Measurements from ENCODE around the gene PIGS.
"Not testable (repeated sequence)": the region's sequence is repeated elsewhere in the genome, so short reads cannot be mapped to it uniquely, and the experiment has no call there.

PIGS gene

DNA sequence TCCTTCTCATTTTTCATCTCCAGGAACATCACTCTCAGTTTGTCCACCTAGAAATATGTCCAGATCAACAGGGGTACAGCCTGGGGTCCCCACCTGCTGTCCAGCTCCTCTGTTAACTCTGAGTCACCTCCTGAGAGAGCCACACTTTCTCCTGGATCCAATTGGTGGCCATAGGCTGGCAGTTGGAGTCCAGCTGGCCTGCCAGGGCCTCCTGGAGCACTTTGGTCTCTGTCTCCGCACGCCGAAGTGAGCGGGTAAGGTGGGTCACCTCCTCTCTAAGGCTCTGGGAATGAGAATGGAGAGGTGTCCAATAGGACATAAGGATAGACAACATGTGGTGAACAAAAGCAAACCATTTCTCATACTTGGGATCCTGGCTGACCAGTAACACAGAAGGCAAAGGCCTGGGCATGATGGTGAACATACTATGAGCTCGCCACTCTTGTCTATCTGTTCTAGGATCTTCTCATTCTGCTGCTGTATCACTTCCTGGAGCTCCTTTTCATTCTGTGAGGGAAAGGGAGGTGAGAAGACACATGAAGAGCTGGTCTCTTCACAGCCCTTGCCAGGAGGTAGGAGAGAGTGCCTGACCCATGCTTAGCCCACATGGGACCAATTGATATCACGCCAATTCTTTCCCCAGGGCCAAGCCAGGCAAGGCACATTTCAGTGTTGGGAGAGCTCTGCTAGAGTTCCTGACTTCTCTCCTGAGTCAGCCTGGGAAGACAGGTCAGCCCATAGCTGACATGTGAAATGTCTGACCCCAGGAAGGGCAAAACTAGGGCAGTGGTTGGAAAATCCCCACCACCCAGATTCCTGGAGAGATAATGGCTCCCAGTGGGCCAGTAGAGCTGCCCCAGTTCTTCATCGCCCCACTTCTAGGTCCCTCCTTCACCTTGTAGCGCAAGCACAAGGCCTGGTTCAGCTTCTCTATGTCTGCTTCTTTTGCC is 7.2 kb upstream of the PIGS start:
- DNase-seq, result no peak

DNA sequence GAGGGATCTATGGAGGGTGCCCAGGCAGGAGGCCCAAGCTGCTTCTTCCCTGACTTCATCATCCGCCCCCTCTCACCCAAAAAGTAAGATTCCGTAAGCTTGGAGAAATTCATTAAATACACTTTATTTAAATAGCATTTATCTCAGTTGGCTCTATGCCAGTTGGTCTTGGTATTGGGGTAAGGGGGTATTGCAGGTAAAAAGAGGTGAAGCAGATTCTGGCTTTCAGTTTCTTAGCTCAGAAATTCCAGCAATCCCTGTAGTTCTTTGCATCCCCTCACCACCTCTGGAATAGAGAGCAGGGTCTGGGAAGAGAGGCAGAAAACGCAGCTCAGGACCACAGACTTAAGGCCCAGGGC is 6.1 kb upstream of the PIGS start:
- no peak for DNase-seq

DNA sequence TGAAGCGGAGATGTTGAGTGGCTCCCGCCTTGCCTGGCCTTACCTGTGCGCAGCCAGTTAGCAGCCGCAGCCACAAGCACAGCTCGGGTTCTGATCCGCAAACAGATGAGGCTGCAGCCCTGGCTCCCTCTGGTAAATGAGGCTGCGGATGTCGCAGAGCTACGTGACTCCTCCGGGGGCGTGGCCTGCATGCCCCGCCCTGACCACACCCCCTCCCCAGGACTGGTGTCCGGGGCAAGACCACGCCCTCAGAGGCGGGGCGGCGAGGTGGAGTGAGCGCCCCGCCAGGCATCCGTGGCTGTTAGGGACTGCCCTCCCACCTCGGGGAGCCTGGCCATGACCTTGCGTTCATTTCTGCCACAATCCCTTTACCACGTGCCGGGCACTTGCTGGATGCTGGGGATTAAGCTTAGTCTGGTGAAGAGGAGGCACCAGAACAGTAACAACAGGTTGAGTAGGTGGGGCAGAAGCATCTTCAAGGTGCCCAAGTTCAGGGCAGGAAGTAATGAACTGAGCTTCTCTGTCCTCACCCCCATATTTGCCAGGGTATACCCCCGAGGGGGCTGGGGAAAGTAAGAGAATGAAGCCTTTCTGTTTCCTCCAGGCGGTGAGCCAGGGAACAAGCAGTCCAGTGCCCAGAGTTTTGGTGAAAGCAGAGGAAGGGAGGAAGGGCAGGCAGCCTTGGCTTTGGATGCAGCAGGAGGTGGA is 5.6 kb upstream of the PIGS start, which contains the start of gene ALDOC:
ALDOC (minus strand) TSS at position 138 of the 708 bp plus-strand sequence. CDS start 1,363 bp downstream, outside the sequence.
- DNase-seq, result peak; percentile 96

DNA sequence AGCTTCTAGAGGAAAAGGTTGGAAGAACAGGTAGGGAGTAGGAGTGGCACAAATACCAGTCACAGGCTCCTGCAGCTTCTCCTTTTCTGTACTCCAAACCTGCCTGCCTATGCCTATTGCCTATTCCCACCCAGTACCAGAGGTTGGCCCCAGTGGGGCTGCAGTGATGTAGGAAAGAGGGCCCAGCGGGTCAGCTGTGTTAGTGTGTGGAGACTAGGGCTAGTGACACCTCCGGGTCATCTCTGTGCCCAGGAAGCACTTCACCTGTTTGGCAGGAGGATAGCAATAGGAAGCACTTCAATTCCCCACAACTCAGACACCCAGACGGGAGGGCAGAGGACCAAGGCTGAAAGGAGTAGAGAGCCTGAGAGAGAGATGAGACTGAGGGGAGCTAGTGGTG is 4.7 kb upstream of the PIGS start:
- not testable (repeated sequence) for DNase-seq

DNA sequence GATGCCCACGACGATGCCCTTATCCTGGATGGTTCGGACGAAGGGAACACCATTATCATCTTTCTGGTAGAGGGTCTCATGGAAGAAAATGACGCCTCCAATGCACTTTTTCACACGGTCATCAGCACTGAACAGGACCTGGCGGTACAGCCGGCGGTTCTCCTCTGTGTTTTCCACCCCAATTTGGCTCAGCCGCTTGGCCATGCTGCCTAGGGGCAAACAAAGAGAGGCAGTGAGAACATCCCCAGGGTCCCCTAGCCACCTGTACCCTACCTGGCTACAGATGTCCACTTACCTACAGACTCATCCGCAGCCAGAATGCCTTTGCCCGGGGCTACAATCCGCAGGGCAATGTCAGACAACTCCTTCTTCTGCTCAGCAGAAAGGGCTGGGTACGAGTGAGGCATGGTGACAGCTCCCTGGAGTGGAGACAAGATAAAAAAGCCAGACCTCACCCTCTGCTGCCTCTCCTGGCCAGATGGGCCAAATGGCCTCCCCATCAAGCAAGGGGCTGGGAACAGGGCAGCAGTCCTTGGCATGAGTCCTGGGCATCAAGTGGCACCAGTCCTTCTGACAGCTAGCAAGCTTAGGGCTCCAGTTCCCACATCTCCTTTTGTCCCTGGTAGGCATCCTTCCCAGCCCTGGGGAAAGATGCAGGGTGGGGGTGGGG is 3.9 kb upstream of the PIGS start:
- peak; percentile 69 for DNase-seq

DNA sequence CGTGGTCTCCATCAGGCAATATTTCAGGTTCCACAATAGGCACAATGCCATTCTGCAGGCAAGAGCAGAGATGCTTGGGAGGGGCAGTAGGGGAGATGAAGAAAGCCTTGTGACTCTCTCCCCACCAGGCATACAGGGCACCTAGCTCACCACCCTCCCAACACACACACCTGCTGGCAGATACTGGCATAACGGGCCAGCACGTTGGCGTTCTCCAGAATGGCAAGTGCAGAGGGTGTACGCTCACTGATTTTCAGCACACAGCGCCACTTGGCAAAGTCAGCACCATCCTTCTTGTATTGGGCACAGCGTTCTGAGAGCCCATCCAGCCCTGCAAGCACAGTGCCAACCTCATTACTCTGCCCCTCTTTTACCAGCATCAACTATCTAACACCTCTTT is 3.2 kb upstream of the PIGS start:
- DNase-seq, result no peak

DNA sequence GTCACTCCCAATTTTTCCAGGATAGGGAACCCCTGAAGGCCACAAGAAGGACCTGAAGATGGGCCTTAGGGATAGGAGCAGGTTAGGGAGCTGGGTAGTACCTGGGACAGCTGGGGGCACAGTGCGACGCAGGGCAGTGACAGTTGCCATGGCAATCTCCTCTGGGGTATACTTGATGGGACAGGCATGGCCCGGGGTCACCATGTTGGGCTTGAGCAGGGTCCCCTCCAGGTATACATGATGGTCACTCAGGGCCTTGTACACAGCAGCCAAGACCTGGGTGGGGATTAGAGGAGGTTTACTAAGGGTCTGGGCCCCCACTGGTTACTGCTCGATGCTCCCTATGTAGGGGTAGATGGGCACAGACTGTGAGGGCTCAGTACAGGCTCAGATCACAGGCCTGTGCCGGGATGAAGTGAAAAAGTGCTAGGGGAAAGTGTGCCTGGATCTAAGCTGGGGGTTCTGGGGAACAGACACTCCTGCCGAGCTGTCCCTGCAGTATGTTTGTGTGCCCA is 2.7 kb upstream of the PIGS start:
- no peak for DNase-seq

DNA sequence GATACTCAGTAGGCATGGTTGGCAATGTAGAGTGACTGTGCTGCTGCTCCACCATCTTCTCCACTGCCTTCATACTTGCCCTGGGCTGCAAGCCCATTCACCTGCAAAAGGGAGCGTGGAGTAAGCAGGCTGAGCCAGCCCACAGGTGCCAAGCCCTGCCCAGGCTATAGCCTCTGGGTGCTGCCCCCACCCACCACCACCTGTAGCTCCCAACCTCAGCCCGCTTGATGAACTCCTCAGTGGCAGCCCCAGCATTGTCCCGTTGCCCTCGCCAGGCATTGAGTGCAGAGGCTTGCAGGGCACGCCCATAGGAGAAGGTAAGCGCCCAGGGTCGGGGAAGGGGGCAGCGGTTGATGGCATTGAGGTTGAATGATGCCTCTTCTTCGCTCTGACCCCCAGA is 2.2 kb upstream of the PIGS start:
- no peak for DNase-seq

DNA sequence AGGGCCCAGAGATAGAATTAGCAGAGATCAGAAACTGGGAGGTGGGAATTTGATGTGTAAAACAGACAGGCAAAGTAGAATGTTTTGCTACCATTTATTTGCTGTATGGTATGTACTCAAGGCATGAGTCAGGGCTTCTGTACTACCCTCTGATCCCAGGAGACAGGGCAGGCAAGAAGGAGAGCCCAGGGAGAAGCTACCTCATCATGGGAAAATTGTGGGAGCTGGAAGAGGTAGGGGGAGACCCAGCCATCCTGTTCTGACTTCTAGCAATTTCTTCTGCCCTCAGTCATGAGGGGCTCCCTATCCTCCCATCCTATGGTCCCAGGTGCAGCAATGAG is 1.7 kb upstream of the PIGS start:
- no peak for DNase-seq

DNA sequence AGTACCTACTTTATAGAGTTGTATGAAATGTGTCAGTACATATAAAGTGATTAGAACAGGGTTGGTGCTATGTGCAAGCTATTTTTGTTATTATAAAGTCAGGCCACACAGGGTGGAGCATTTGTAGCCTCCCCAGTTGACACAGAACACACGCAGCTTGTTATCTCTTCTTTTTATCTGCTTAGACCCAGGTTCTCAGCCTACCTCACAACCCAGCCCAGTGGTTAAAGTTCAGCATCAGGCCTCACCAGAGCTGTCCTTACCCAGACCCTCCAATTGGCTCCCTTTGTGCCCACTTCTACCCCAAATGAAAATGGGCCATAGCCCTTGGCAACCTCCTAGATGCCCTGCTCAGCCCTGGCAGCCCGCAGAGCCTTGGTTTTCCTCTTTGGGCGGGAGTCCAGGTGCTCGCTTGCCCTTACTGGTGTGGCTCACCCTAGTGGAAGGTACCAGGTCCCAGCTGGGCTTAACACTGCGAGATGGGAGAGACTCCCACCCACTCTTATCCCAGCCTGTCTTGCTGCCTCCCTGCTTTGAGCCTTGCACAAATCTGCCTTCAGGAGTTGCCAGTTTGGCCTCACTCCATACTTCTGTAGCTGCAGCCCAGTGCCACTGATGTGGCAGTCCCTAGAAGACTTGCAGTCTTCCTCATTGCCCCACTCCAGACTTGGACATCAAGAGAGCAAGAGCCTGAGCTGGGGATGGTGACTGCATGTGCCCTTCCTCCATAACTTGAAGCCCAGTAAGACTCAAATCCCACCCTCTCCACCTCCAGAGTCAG is 1.1 kb upstream of the PIGS start:
- no peak for DNase-seq

DNA sequence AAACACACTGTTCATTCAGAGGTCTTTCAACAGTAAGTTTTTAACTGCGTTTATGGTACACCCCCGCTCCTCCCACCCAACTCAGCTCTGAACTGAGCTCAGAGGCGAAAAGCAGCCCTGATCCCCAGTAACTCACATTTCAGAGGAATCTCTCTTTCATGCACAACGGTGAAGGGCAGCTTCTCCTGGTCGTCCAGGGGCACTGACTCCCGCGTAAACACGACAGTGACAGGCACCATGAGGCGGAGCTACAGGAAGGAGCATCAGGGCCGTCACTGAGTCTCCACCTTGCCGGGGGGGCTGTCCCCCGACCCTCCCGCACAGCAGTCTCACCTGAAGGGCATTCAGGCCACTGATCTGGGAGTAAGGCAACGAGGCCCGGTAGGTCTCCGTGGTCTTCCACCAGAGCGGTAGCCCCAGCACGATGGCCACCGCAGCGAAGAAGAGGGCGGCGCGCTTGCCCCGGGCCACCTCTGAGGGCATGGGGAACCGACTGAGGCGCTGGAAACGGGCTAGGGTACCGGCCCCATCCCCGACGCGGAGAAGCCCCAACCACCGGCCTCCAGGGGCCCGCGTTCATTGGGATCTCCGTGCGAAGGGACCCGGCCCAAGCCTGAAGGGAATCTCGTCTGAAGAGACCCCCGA is 486 bp downstream of the PIGS start:
- DNase-seq, result no peak

DNA sequence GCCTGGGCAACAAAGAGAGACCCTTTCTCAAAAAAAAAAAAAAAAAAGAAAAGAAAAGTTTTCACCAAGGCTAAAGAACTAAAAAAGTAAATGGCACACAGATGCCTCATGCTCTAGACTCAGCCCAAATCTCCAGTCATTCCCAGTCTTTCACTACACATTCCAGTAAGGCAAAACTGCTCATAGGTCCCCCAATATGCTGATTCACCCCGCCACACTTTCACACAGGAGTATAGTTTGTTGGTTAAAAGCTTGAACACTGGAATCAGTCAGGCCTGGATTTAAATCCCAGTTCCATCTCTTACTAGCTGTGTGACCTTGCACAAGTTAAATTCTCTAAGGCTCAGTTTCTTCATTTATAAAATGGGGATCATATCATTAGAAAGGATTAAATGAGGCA is 1.9 kb downstream of the PIGS start:
- no peak for DNase-seq

DNA sequence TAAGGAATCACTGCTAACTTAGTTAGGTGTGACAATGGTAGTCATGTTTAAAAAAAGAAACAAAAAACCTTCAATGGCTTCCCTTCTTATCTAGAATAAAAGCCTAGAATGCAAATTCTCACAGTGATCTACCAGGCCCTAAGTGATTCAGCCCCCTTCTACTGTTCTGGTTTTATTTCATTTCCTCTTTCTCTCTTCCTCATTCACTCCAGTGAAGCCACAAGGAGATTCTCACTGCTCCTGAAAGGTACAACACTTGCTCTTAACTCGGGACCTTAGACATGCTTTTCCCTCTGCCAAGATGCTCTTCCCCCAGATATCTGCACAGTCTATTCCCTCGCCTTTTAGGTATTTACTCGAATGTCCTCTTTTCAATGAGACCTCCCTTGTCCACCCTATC is 3.7 kb downstream of the PIGS start:
- no peak for DNase-seq

DNA sequence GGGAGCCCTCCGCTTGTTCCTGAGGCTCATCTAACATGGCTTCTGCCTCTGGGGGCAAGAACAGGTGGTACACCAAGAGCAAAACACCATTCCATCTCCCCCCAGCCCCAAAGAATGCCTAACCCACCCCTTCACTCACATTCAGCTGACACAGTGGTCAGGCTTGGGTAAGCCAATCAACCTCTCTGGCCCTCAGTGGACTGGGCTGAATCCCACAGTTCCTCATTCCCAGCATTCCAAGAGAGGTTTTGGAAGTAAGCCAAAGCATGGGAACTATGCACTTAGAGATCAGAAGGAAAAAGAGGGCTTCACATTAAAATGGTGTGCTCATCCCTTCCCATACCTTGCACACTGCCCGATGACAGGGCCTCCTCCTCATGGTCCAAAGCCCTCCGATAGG is 7.8 kb downstream of the PIGS start:
- DNase-seq, result no peak

DNA sequence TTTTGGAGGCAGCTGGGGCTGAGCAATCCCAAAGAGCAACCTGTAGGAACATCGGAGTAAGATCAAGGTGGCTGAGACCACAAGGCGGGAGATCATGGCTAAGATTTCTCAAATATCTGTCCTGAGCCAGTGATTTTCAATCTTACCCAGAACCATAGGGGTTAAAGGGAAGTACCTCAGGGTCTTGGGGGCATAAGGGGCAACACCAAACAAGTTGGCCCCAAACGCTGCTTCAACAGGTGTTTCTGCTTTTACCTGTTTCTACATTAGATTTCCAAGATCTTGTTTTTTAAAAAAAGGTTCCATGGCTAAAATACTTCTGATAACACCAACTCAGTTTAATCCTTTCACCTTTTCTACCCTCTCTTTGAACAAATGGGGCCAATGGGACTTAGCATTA is 16.3 kb downstream of the PIGS start:
- no peak for DNase-seq

DNA sequence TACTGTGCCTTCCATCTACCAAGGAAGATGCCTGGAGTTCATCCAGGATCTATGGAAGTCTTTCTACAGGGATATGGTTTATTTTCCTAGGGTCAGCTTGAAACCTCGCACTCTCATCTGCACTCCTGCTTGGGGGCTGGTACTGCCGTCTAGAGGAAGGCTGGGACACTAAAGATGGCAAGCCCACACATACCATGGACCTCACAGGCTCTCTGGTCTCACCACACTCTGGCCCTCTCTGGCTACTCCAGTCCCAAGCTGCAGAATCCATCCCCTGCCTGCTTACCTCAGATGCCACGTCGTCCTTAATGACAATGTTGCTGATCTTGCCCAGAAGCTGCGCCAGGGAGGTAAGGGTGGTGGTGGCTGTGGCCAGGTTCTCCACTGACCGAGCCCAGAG is 16.8 kb downstream of the PIGS start:
- no peak for DNase-seq

DNA sequence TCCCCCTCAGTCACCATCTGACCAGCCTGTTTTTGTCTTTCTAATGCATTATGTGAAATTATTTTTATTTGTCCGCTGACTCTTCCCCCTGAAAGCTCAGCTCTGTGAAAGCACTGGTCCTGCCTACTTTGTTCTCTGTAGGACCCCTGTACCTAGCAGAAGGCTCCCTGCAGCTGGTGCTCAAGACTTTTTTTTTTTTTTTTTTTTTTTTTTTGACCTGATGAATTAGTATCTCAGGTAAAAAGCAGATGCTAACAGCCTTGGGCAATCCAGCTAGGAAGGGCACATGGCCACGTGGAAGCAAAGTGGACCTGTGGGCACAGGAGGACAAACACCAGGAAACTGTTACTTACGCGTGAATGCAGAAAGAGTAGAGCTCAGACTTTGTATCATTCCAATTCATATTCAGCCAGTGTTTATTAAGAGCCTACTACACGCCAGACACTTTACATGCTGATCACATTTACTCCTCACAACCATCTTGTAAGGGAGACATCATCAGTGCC is 18.3 kb downstream of the PIGS start:
- no peak for DNase-seq

DNA sequence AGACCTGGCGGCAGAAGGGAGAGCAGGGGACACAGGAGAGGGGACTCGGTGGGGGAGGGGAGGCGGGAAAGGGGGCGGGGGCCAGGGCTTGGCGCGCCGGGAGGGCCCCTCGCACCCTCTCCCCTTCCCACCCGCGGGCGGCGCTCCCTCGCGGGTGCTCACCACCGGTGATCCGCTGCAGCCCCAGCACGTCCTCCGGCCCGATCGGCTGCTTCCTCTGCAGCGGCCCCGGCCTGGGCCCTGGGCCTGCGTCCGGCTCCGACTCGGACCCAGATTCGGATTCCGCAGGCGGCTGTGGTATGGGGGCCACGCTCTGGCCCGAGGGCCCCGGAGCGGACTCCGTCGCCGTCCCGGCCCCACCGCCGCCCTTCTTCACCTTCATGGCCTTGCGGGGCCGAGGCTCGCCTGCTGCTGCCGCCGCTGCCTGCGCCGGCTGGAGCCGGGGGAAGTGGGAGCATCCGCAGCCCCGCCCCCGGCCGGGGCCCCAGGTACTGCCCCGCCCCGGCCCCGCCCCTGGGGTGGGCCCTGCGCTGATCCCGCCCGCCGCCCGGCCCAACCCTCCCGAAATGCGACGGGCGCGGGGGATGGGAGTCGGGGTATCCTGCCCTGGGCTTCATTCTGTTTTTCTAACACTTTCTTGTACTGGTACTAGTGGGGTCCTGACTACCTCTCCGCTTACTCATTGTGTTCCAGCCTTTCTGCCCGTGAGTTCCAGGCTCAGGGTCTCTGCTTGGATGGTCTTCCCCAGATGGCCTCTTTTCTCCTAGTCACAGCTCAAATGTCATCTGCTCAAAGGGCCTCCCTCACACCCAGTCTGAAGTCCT is 18.9 kb downstream of the PIGS start, which contains the start of gene UNC119:
UNC119 (minus strand) TSS at position 449 of the 824 bp plus-strand sequence; CDS start at position 382, 67 bp downstream.
- peak; percentile 63 for DNase-seq

DNA sequence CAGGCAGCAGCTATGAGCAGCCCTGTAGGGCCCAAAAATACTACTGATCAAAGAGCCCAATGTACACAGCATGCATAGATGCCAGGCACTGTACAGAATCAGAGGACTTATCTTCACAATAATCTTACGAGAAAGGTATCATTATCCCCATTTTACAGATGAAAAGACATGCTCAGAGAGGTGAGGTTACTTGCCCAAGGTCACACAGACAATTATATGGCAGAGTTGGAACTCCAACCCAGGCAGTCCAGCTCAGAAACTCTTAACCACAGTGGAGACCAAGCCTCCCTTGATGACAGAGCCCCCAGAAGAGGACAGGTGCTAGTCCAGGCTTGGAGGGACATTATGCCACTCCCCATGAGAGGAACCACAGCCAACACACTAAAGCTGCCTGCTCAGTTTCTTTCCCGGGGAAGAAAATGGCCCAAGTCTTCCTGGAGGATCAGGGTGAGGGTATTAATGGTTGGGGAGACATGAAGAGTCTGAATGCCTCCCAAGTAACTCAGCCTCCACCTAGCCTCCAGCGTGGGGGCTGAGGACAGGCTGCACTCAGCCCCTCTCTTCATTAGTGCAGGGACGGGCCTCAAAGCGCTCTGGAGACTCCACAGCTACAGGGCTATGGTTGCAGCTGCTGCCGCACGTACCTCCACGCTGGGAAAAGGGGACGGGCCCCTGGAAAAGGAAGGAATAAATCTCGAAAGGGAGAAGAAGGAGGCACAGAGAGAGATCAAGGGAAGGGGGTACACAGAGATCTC is 19.7 kb downstream of the PIGS start:
- DNase-seq, result no peak

DNA sequence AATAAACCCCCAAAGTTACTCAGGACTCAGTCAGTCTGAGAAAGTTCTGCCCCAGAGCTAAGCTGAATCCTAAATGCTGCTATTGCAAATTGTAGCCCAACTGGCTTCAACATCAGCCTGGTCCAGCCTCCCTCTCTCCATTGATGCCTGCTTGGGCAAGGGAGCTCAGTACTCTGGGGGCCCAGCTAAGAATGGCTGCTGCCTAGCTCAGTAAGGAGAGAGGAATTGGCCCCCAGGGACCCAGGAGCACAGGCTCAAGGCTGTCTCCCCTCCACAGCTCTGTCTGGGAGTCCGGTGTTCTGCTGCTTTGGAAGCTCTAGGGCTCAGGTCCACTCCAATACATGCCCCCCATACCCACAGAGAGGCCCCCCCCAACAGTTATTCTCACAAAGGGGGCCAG is 20.5 kb downstream of the PIGS start:
- DNase-seq, result no peak
